Lung (tissue), 12 donors: ENCODE results near the gene TAF1D. TPM values are rescaled to one million over a fixed set of nuclear protein-coding genes. Genes with fewer than 3 reads are reported as not detected.

Experiments used
- ATAC-seq: fragments of 200-7000 bp; cut with Tn5 transposase; one replicate; pipeline ENCODE4 v1.9.1; 2020; ENCODE audit warnings: moderate number of reproducible peaks; ENCODE audit not compliant: insufficient read depth, low FRiP score
- DNase-seq, 3 donors: peaks; one replicate each; pipeline ENCODE4 v3.0.0-alpha.2; 2013 to 2017
- H3K27ac ChIP-seq, 2 donors: one replicate each; pipeline ENCODE4 v1.5.1; 2013; ENCODE audit warnings: mild to moderate bottlenecking in 2 of 2, moderate library complexity in 2 of 2, control low read depth in 1 of 2, inconsistent platforms in 1 of 2, low read depth in 1 of 2, low read length in 1 of 2
- H3K27me3 ChIP-seq, 3 donors: one replicate each; pipeline ENCODE4 v1.5.1; 2013; ENCODE audit warnings: low read length in 2 of 3; ENCODE audit not compliant: control insufficient read depth in 3 of 3, insufficient read depth in 3 of 3
- H3K36me3 ChIP-seq, 4 donors: one replicate each; pipeline ENCODE4 v1.5.1; 2013; ENCODE audit warnings: low read length in 4 of 4, mild to moderate bottlenecking in 1 of 4, moderate library complexity in 1 of 4; ENCODE audit not compliant: control insufficient read depth in 4 of 4, insufficient read depth in 4 of 4
- H3K4me1 ChIP-seq, 5 donors: one replicate each; pipeline ENCODE4 v1.5.1; 2013; ENCODE audit warnings: low read length in 5 of 5, mild to moderate bottlenecking in 2 of 5, moderate library complexity in 1 of 5; ENCODE audit not compliant: control insufficient read depth in 5 of 5, insufficient read depth in 5 of 5
- H3K4me3 ChIP-seq: one replicate; pipeline ENCODE4 v1.5.1; 2013; ENCODE audit warnings: mild to moderate bottlenecking, control low read depth, moderate library complexity
- H3K9ac ChIP-seq, 2 donors: one replicate each; pipeline ENCODE4 v1.5.1; 2013; ENCODE audit warnings: low read length in 2 of 2, control low read depth in 1 of 2; ENCODE audit not compliant: insufficient read depth in 1 of 2
- H3K9me3 ChIP-seq, 4 donors: one replicate each; pipeline ENCODE4 v1.5.1; 2013; ENCODE audit warnings: low read length in 3 of 4, mild to moderate bottlenecking in 1 of 4, moderate library complexity in 1 of 4; ENCODE audit not compliant: control insufficient read depth in 4 of 4, insufficient read depth in 3 of 4
- WGBS, 2 donors: extraction: QIAGEN DNeasy Blood & Tissue Kit; methylation state at CpG; one replicate each; pipeline ENCODE4 v1.1.7; 2013; 5-methylcytosine and 5-hydroxymethylcytosine counted together
- polyA plus RNA-seq, 2 donors: library from polyadenylated mRNA; stranded (reverse); fragments of 200-250 nt; gene quantifications; one replicate each; pipeline ENCODE4 v1.2.1, GENCODE V29; 2013
- total RNA-seq, 2 donors: library from RNA; depleted of rRNA in 1 of 2; stranded (reverse); fragments of >200 nt in 1 of 2; gene quantifications; one replicate each; pipeline ENCODE4 v1.2.1, GENCODE V29; 2014 to 2021
- TF ChIP-seq, protein P1 (sequence below): IDR thresholded peaks from 2 replicates; pipeline ENCODE4 v1.5.1; 2012; ENCODE audit warnings: mild to moderate bottlenecking; ENCODE audit errors: control extremely low read depth, extremely low read depth
- donor health status: control.
- donor health status: control.
- donor health status: Bipolar disorder and iron deficiency.
- donor health status: healthy.
- donor health status: DM: yes; HTN: yes; CAD: no.

TAF1D gene
- total and polyA plus RNA-seq, 4 donors, result 58.1 to 315 (median 148) TPM

DNA sequence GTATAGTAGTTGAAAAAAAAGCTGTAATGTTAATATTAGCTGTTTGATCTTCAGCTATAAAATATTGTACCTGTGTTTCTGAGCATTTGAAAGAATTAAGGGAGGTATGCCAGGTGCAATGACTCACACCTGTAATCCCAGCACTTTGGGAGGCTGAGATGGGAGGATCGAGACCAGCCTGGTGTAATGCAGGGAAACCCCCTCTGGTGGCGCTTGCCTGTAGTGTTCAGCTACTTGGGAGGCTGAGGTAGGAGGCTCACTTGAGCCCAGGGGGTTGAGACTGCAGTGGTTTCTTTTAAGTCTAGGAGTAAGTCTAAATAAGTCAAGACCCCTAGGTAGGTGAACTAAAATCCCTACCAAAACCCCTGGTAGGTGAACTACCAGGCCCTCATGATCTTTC lies 37.1 kb downstream of the TAF1D start:
- H3K36me3 ChIP-seq, result peaks cover 7 to 34% (median 24%) of the 10 kb centered on the region in 4 donors
- H3K9ac ChIP-seq, result no peak overlapping the region
- TF ChIP-seq, protein P1, sequence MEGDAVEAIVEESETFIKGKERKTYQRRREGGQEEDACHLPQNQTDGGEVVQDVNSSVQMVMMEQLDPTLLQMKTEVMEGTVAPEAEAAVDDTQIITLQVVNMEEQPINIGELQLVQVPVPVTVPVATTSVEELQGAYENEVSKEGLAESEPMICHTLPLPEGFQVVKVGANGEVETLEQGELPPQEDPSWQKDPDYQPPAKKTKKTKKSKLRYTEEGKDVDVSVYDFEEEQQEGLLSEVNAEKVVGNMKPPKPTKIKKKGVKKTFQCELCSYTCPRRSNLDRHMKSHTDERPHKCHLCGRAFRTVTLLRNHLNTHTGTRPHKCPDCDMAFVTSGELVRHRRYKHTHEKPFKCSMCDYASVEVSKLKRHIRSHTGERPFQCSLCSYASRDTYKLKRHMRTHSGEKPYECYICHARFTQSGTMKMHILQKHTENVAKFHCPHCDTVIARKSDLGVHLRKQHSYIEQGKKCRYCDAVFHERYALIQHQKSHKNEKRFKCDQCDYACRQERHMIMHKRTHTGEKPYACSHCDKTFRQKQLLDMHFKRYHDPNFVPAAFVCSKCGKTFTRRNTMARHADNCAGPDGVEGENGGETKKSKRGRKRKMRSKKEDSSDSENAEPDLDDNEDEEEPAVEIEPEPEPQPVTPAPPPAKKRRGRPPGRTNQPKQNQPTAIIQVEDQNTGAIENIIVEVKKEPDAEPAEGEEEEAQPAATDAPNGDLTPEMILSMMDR, result no peak
- ATAC-seq (no peak), DNase-seq (no peak)
- WGBS, 2 donors, result 97 to 100% methylated on average over 2 of the region's 2 CpGs
- H3K9me3 ChIP-seq, result peaks cover 0 to 5% (median 2%) of the 10 kb centered on the region in 4 donors
- no peak overlapping the region for H3K27ac ChIP-seq
- no peaks in the 10 kb centered on the region for H3K4me1 ChIP-seq
- no peak overlapping the region for H3K4me3 ChIP-seq
- H3K27me3 ChIP-seq, result no peaks in the 10 kb centered on the region

DNA sequence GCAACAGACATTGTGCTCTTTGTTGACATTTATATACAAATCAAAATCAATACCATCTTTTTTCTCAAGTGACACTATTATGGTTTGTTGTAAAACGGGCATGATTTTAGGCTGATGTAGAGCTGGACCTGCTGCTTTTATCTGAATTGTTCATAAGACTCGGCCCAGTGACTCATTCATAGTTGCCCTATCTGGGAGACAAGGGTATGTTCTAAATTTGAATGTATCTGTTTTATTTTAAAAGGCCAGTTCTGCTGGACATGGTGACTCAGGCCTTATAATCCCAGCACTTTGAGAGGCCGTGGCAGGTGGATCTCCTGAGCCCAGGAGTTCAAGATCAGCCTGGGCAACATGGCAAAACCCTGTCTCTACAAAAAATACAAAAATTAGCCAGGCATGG lies 40.5 kb downstream of the TAF1D start:
- Histone ChIP-seq H3K4me3 (no peak overlapping the region), H3K27me3 (no peaks in the 10 kb centered on the region), H3K9me3 (no peaks in the 10 kb centered on the region), H3K27ac (no peak overlapping the region), H3K36me3 (peaks cover 25 to 54% (median 33%) of the 10 kb centered on the region in 4 donors), H3K4me1 (no peaks in the 10 kb centered on the region), H3K9ac (no peak overlapping the region)
- 97% methylated on average over 3 of the region's 3 CpGs for WGBS, 2 donors
- ATAC-seq (no peak), DNase-seq (no peak)
- TF ChIP-seq, protein P1, result no peak

DNA sequence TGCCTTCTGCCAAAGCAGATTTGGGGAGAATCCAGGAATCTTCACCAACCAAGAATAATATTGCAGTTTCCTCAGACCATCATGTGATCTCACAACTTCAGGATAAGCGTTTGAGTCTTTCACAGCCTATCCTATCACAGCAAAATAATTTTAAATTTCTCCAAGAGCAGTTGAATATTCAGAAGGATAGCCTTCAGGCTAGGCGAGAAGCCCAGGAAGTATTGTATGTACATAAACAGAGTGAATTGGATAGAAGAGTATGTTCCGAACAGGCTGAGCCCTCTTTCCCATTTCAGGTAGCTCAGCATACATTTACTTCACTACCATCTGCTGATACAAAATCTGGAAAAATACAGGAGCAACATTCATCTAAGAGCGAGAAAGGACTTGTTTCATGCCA lies 43.7 kb downstream of the TAF1D start:
- 97% methylated on average over 4 of the region's 4 CpGs for WGBS, 2 donors
- no peak for ATAC-seq
- H3K9ac ChIP-seq, result no peak overlapping the region
- no peak overlapping the region for H3K4me3 ChIP-seq
- TF ChIP-seq, protein P1, result no peak
- H3K4me1 ChIP-seq, result no peaks in the 10 kb centered on the region
- no peaks in the 10 kb centered on the region for H3K27me3 ChIP-seq
- DNase-seq, result no peak
- H3K36me3 ChIP-seq, result peaks cover 24 to 49% (median 38%) of the 10 kb centered on the region in 4 donors
- H3K9me3 ChIP-seq, result no peaks in the 10 kb centered on the region
- no peak overlapping the region for H3K27ac ChIP-seq

DNA sequence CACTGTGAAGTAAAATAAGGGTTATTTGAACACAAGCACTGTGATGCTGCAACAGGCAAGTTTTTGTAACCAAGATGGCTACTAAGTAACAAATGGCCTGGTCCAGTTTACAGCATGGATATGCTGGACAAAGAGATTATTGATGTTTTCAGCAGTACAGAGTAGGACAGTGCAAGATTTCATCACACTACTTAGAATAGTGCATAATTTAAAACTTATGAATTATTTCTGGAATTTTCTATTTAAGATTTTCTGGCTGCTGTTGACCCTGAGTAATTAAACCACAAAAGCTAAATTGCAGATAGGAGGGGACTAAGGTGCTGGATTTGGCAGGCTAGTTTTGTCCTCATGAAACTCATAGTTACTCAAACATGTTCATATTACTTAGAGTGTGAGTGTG lies 46.7 kb downstream of the TAF1D start:
- Histone ChIP-seq H3K4me1 (no peaks in the 10 kb centered on the region), H3K36me3 (peaks cover 28 to 55% (median 35%) of the 10 kb centered on the region in 4 donors), H3K9ac (no peak overlapping the region), H3K27ac (no peak overlapping the region), H3K9me3 (no peaks in the 10 kb centered on the region), H3K27me3 (no peaks in the 10 kb centered on the region), H3K4me3 (no peak overlapping the region)
- TF ChIP-seq, protein P1, result no peak
- ATAC-seq, result no peak
- DNase-seq, result no peak
